ENCODE measurements around the gene MEDAG. TPM values are rescaled to one million over a fixed set of nuclear protein-coding genes. Genes with fewer than 3 reads are reported as not detected.

MEDAG gene
- total RNA-seq (not detected in 2 replicates), polyA plus RNA-seq (0.12 TPM in 1 of 2 replicates, not detected in the other), polyA minus RNA-seq (not detected in 2 replicates)
- total RNA-seq (2013): 0.26 TPM

DNA sequence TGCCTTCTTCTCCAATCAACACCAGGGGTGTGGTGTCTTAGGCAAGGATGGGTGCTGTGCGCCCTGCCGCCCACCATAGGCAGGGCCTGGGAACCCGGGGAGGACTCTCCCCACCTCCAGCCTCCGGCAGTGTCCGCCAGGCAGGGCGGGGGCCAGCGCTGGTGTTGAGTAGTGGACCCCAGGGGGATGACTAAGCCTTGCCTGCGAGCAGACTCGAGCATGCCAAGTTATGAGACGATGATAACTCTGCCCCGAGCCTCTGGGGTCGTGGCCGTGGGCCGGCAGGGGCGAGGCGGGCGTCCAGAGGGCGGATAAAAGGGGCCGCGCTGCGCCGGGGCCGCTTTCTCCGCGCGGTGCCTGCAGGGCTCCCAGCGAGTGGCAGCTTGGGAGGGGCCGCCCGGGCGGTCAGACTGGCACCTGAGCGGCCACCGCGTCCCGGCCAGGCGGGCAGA is at the start of gene MEDAG:
Gene MEDAG (plus strand): TSS at position 340 of the 452 bp plus-strand sequence. CDS start 245 bp downstream, outside the sequence.
- no peak for DNase-seq
- Histone ChIP-seq H3K36me3 (replicated peaks in 1 of 2; ENCODE audit: control extremely low read depth in 1 of 2, control insufficient read depth in 1 of 2, extremely low read depth in 1 of 2, insufficient read depth in 2 of 2, low read length in 1 of 2) (no peaks in the 10 kb centered on the region), H3K4me2 (replicated peaks; ENCODE audit: low read depth, low read length, poor library complexity, severe bottlenecking) (no peak within 1 kb of the TSS), H4K20me1 (ENCODE audit: control insufficient read depth, insufficient read depth, low read length, poor library complexity, severe bottlenecking) (no peaks in the 10 kb centered on the region), H3K9me3 (ENCODE audit: control extremely low read depth in 1 of 3, control insufficient read depth in 2 of 3, insufficient read depth in 1 of 3, low read length in 2 of 3) (peaks cover 0 to 4% (median 1%) of the 10 kb centered on the region in 3 donors), H3K27ac (ENCODE audit: low read length in 2 of 2) (no peak within 1 kb of the TSS), H3K4me1 (ENCODE audit: control insufficient read depth in 2 of 2, insufficient read depth in 2 of 2, low read length in 2 of 2) (no peaks in the 10 kb centered on the region), H3K4me3 (ENCODE audit: control extremely low read depth in 1 of 5, extremely low read depth in 1 of 5, insufficient read depth in 1 of 5, low read depth in 2 of 5, low read length in 4 of 5) (no peak within 1 kb of the TSS), H3K27me3 (replicated peaks in 1 of 4; ENCODE audit: control extremely low read depth in 1 of 4, control insufficient read depth in 3 of 4, insufficient read depth in 4 of 4, low read length in 3 of 4) (peaks cover 0 to 40% (median 16%) of the 10 kb centered on the region in 4 experiments), H2AFZ (ENCODE audit: insufficient read depth, low read depth, low read length, poor library complexity, severe bottlenecking) (no peak within 1 kb of the TSS), H3K9ac (ENCODE audit: low read length) (no peak within 1 kb of the TSS), H3K79me2 (ENCODE audit: control insufficient read depth, insufficient read depth, low read length) (no peaks in the 10 kb centered on the region)
- no peak for ATAC-seq (ENCODE audit: low read depth)
- no peak within 1 kb of the TSS for H3K4me3 Mint-ChIP-seq
- no peak within 1 kb of the TSS for H3K27ac Mint-ChIP-seq
- peaks cover 15% of the 10 kb centered on the region for H3K4me1 Mint-ChIP-seq
- TF ChIP-seq EZH2 (IDR thresholded peaks at IDR 0.05; ENCODE audit: borderline replicate concordance, insufficient read depth, low read depth, low read length, poor library complexity, severe bottlenecking): no peak
- TF ChIP-seq, protein P1, sequence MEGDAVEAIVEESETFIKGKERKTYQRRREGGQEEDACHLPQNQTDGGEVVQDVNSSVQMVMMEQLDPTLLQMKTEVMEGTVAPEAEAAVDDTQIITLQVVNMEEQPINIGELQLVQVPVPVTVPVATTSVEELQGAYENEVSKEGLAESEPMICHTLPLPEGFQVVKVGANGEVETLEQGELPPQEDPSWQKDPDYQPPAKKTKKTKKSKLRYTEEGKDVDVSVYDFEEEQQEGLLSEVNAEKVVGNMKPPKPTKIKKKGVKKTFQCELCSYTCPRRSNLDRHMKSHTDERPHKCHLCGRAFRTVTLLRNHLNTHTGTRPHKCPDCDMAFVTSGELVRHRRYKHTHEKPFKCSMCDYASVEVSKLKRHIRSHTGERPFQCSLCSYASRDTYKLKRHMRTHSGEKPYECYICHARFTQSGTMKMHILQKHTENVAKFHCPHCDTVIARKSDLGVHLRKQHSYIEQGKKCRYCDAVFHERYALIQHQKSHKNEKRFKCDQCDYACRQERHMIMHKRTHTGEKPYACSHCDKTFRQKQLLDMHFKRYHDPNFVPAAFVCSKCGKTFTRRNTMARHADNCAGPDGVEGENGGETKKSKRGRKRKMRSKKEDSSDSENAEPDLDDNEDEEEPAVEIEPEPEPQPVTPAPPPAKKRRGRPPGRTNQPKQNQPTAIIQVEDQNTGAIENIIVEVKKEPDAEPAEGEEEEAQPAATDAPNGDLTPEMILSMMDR (IDR thresholded peaks at IDR 0.05): no peak
- CTCF ChIA-PET: no interaction called here
- POLR2A ChIA-PET: no interaction called here
- no peaks in the 10 kb centered on the region for H3K9me3 Mint-ChIP-seq (ENCODE audit: insufficient read depth)
- intact Hi-C loops (cut with micrococcal nuclease): no loop called here
- H3K27me3 Mint-ChIP-seq: peaks cover 63% of the 10 kb centered on the region
- 31% methylated on average over 35 of the region's 35 CpGs for WGBS (ENCODE audit: insufficient coverage)

DNA sequence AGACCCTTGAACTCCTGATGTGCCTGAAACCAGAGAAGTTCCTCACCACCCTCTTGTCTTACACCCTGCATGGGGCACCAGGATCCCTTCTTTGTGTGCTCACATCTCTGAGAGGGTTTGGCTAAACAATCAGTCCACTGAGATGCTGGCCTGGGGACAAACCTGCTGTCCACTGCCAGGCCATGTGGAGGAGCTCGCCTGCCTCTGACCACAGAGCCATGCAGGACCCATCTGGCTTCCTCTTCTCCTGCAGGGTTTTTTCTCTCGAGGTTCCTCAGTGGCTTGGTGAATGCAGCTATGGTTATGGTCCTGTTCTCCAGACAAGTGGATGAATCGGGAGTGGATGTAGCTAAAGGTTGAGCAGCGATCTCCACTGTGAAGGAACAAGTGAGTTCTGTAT is 49.1 kb upstream of the MEDAG start:
- H3K27me3 Mint-ChIP-seq: no peaks in the 10 kb centered on the region
- H3K9me3 Mint-ChIP-seq (ENCODE audit: insufficient read depth): no peaks in the 10 kb centered on the region
- no peak for TF ChIP-seq EZH2 (IDR thresholded peaks at IDR 0.05; ENCODE audit: borderline replicate concordance, insufficient read depth, low read depth, low read length, poor library complexity, severe bottlenecking)
- TF ChIP-seq, protein P1 (IDR thresholded peaks at IDR 0.05): no peak
- no peaks in the 10 kb centered on the region for H4K20me1 ChIP-seq (ENCODE audit: control insufficient read depth, insufficient read depth, low read length, poor library complexity, severe bottlenecking)
- peaks cover 0 to 9% (median 0%) of the 10 kb centered on the region in 3 donors for H3K9me3 ChIP-seq (ENCODE audit: control extremely low read depth in 1 of 3, control insufficient read depth in 2 of 3, insufficient read depth in 1 of 3, low read length in 2 of 3)
- H3K4me3 Mint-ChIP-seq: no peak overlapping the region
- H3K27me3 ChIP-seq (replicated peaks in 1 of 4; ENCODE audit: control extremely low read depth in 1 of 4, control insufficient read depth in 3 of 4, insufficient read depth in 4 of 4, low read length in 3 of 4): peaks cover 0 to 3% (median 0%) of the 10 kb centered on the region in 4 experiments
- no peak overlapping the region for H3K27ac ChIP-seq (ENCODE audit: low read length in 2 of 2)
- WGBS (ENCODE audit: insufficient coverage): 74% methylated on average over 3 of the region's 4 CpGs
- H3K9ac ChIP-seq (ENCODE audit: low read length): no peak overlapping the region
- ChIA-PET CTCF (interaction anchor here (4.9 kb wide), 1 partner anchor 10 kb away, joined by 30 read pairs; no protein-coding TSS in a partner anchor), POLR2A (no interaction called here)
- no peaks in the 10 kb centered on the region for H3K36me3 ChIP-seq (replicated peaks in 1 of 2; ENCODE audit: control extremely low read depth in 1 of 2, control insufficient read depth in 1 of 2, extremely low read depth in 1 of 2, insufficient read depth in 2 of 2, low read length in 1 of 2)
- H3K4me1 Mint-ChIP-seq: no peaks in the 10 kb centered on the region
- H3K4me2 ChIP-seq (replicated peaks; ENCODE audit: low read depth, low read length, poor library complexity, severe bottlenecking): no peak overlapping the region
- H3K27ac Mint-ChIP-seq: no peak overlapping the region
- no peak overlapping the region for H3K4me3 ChIP-seq (ENCODE audit: control extremely low read depth in 1 of 5, extremely low read depth in 1 of 5, insufficient read depth in 1 of 5, low read depth in 2 of 5, low read length in 4 of 5)
- intact Hi-C loops (cut with micrococcal nuclease): no loop called here
- no peaks in the 10 kb centered on the region for H3K79me2 ChIP-seq (ENCODE audit: control insufficient read depth, insufficient read depth, low read length)
- ATAC-seq (ENCODE audit: low read depth) (no peak), DNase-seq (no peak)
- H3K4me1 ChIP-seq (ENCODE audit: control insufficient read depth in 2 of 2, insufficient read depth in 2 of 2, low read length in 2 of 2): no peaks in the 10 kb centered on the region
- H2AFZ ChIP-seq (ENCODE audit: insufficient read depth, low read depth, low read length, poor library complexity, severe bottlenecking): no peak overlapping the region
